HG02870 (cell line): ENCODE data around the gene DICER1.
"Not testable (repeated sequence)": the region's sequence is repeated elsewhere in the genome, so short reads cannot be mapped to it uniquely, and the experiment has no call there.

Experiments
- ATAC-seq: cut with Tn5 transposase; IDR thresholded peaks from one replicate; pipeline ENCODE4 v1.9.1; 2021; ENCODE audit warnings: mild to moderate bottlenecking, moderate library complexity; ENCODE audit not compliant: unreplicated experiment

The DICER1 gene

GRCh38 chr14:95185033-95185766 lies 27.9 kb upstream of the DICER1 start:
- ATAC-seq: no peak

GRCh38 chr14:95184413-95184790 lies 27.1 kb upstream of the DICER1 start:
- no peak for ATAC-seq

- ATAC-seq: no peak
Observed at GRCh38 chr14:95183532-95184412, 26.4 kb upstream of the DICER1 start.

- no peak for ATAC-seq
Observed at GRCh38 chr14:95183082-95183481, 25.8 kb upstream of the DICER1 start.

- ATAC-seq: no peak
Observed at GRCh38 chr14:95182379-95182778, 25.1 kb upstream of the DICER1 start.

- no peak for ATAC-seq
Observed at GRCh38 chr14:95180966-95181741, 23.8 kb upstream of the DICER1 start.

GRCh38 chr14:95175670-95176069 lies 18.3 kb upstream of the DICER1 start:
- not testable (repeated sequence) for ATAC-seq

GRCh38 chr14:95174184-95174792 lies 17.0 kb upstream of the DICER1 start:
- ATAC-seq: no peak

GRCh38 chr14:95173518-95173917 lies 16.2 kb upstream of the DICER1 start:
- no peak for ATAC-seq

GRCh38 chr14:95167177-95167576 lies 9.8 kb upstream of the DICER1 start:
- no peak for ATAC-seq

GRCh38 chr14:95165517-95165916 lies 8.2 kb upstream of the DICER1 start:
- ATAC-seq: no peak

GRCh38 chr14:95164506-95164905 lies 7.2 kb upstream of the DICER1 start:
- ATAC-seq: no peak

GRCh38 chr14:95163666-95164065 lies 6.3 kb upstream of the DICER1 start:
- ATAC-seq: no peak

- no peak for ATAC-seq
Observed at GRCh38 chr14:95163132-95163531, 5.8 kb upstream of the DICER1 start.

- no peak for ATAC-seq
Observed at GRCh38 chr14:95162641-95163040, 5.3 kb upstream of the DICER1 start.

GRCh38 chr14:95157048-95157326 lies 342 bp downstream of the DICER1 start:
- ATAC-seq: peak; percentile 19

- peak; percentile 24 for ATAC-seq
Observed at GRCh38 chr14:95156161-95157047, 925 bp downstream of the DICER1 start.

- ATAC-seq: no peak
Observed at GRCh38 chr14:95155045-95155444, 2.3 kb downstream of the DICER1 start.

- no peak for ATAC-seq
Observed at GRCh38 chr14:95153866-95154265, 3.5 kb downstream of the DICER1 start.

GRCh38 chr14:95151561-95151960 lies 5.8 kb downstream of the DICER1 start:
- ATAC-seq: no peak
